HG02759 (cell line): Measurements from ENCODE around the gene MKS1.
A peak's percentile ranks its signal among the peaks of the same experiment; 100 is the strongest.

ENCODE experiments used
- ATAC-seq: cut with Tn5 transposase; IDR thresholded peaks from one replicate; pipeline ENCODE4 v1.9.1; 2021; ENCODE audit warnings: mild to moderate bottlenecking, moderate library complexity; ENCODE audit not compliant: unreplicated experiment

Gene MKS1

DNA sequence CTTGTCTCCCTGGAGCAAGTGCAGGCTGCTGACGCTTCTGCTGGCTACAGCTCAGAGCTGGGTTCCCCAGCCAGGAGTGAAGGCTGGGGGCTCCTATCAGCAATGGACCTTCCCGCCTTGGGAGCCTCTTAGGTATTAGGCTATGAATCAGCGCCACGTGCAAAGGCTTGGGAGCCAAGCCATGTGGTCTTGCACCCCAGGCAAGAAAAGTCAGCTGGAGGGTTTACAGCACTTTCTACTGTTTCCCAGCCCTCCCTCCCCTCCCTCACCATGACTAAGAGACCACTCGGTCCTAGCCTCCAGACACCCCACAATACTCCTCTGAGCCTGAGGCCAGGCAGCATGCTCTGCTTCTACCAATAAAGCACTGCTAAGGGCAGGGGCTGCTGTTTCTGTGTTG, 14.3 kb downstream of the MKS1 start:
- ATAC-seq: no peak

DNA sequence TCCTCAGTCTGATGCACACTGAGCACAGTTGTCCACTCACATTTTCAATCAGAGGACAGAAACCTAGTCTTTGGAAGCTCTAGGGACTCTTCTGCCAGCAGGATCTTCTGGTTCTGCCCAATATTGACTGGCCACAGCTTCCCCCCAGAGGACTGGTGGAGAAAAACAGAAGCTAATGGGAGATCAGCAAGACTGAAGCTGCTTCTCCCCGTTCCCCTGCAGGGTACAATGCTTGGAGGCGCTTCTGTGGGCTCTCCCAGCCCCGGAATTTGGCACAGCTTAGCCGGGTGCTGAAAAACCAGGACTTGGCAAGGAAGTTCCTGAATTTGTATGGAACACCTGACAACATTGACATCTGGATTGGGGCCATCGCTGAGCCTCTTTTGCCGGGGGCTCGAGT, 16.2 kb downstream of the MKS1 start:
- ATAC-seq: no peak

DNA sequence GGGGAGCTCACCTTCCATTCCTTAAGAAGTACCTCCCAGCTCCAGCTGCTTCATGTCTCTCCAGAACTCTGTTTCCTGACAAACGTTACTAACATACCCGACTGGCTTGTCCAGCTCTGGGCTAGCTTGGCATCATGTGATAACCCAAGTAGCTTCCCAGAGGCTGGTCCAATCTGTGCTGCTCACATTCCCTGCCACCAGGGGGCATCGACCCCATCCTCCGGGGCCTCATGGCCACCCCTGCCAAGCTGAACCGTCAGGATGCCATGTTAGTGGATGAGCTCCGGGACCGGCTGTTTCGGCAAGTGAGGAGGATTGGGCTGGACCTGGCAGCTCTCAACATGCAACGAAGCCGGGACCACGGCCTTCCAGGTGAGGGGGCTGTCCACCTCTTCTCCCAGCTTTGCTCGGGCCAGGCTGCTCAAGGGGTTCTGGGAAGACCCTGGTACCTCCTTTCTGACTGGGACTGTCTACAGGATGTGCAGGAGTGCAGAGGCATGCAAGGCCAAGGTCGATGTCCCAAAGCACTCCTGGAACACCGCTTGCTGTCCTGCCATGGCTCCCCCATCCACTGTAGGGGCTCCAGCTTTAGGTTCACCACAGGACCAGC, 18.9 kb downstream of the MKS1 start:
- peak; percentile 47 for ATAC-seq

DNA sequence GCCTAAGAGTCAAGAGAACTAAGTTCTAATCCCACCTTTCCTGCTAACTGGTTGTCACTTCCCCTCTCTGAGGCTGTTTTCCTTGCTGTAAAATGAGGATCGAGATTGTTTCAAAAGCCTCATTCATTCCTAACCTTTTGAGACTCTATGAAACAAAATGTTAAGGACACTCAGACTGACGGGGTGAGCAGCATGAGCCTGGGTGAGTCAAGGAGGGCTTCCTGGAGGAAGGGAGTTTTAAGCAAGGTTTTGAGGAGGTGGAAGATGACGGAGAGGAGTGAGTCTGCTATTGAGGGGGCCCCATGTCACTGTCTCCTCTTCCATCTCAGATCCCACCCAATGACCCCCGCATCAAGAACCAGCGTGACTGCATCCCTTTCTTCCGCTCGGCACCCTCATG, 22.4 kb downstream of the MKS1 start:
- no peak for ATAC-seq

DNA sequence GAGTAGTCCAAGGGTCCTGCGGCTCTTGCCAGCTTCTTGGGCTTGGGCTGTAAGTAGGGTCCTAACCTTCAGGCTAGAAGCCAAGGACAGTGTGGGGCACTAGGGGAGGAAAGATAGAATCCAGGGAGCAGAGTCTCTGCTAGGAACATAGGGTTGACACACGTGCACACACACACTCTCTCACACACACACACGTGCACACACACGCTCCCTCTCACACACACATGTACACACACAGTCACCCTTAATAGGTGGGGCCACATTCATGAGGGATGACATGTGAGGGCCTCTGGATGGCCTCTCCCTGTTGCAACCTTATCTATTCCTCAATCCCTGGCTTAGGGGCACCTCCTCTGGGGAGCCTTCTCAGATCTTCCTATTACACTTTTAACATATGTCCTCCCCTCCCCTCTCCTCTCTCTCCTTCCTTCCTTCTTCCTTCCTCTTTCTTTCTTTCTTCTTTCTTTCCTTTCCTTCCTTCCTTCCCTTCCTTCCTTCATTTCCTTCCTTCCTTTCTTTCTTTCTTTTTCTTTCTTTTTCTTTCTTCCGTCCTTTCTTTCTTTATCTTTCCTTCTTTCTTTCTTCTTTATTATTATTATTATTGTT, 23.4 kb downstream of the MKS1 start:
- ATAC-seq: no peak

DNA sequence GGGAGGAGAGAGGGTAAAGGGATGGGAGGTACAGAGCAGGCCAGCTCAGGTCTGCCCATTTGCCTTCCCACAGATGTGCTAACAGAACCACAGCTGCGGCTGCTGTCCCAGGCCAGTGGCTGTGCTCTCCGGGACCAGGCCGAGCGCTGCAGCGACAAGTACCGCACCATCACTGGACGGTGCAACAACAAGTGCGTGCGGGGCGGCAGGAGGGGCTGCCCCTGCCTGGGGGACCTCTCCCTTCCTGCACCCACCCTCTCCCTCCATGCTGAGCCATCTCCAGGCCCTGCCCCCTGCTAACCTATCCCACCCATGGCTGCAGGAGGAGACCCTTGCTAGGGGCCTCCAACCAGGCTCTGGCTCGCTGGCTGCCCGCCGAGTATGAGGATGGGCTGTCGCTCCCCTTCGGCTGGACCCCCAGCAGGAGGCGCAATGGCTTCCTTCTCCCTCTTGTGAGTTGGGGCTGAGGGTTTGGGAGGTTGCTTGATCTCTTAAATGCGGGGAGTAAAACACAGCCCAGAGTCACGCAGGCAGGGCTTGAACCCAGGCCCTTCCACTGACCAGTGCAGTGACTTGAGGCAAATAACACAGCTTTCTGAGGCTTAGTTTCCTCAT, 25.3 kb downstream of the MKS1 start:
- ATAC-seq: no peak

DNA sequence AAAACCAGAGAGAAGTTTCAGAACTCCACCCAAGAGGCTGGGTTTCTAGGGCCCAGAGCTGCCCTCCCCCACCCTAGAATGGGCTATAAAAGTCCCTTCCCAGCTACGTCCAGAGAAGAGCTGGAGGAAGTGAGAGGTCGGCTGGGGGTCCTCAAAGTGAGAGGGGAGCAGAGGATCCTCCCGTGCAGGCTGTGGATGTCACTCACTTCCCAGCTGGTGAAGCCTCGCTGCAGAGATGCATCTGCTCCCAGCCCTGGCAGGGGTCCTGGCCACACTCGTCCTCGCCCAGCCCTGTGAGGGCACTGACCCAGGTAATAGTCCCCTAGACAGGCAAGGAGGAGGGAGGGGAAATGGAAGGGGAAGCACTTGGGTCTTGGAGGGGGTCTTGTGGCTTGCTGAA, 26.4 kb downstream of the MKS1 start, which contains the start of gene EPX:
Gene EPX (plus strand): TSS at position 115 of the 400 bp plus-strand sequence. CDS start 121 bp downstream, at position 236.
- no peak for ATAC-seq

DNA sequence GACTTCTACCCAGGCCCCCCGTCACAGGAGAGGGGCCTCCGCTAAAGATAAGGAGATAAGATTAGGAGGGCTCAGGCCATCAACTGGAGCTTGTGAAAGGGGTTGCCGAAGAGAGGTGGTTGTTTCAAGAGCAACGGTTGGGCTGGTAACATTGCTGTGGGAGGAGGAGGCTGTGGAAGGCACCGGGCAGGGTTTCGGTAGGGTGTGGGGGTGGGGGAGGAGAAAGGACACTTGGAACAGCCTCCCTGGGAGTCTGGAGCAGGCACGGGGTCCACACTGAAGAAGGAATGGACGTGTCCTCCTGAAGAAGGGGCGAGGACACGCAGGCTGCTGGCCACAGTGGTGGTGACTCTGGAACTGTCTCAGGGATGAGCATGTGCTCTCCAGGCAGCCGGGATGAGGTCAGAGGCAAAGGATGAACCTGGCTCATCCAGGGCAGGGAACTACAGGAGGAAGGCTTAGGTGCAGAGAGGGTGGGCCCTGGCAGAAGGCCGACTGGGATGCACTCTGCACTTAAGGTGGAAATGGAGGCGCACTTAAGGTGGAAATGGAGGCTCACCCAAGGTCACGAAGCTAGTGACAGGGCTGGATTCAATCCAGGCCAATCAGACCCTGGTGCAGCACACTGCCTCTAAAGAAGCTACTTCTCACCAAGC, 27.7 kb downstream of the MKS1 start:
- no peak for ATAC-seq

DNA sequence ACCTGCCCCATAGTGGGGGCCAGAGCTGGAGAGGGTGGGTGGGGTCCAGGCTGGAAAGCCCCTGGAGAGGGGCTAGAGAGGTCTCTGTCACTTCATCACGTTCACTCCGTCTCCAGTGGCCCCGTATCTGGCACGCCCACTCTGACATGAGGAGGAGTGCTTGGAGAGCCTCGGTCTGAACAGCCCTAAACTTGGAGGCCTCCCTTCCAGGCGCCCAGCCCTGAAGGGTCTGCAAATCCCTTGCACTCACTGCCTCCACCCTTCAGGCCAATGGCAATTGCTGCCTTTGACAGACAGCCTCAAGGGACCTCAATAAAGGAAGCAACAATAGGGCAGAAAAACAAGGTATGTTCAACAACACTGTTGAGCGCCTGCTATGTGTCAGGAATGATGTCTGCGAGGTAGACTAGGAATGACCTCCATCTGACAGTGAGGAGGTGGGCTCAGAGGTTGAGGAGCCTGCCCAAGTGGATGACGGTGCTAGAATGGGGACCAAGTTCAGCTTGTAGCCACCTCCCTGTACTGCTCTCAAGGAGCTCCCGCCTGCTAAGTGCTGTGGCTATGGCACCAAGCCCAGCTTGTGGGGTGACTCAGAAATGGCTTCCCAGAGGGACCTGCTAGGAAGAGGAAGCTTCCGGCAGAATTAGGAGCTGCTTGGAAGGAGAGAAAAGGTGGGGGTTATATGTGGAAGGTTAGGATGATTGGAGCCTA, 29.5 kb downstream of the MKS1 start:
- no peak for ATAC-seq

DNA sequence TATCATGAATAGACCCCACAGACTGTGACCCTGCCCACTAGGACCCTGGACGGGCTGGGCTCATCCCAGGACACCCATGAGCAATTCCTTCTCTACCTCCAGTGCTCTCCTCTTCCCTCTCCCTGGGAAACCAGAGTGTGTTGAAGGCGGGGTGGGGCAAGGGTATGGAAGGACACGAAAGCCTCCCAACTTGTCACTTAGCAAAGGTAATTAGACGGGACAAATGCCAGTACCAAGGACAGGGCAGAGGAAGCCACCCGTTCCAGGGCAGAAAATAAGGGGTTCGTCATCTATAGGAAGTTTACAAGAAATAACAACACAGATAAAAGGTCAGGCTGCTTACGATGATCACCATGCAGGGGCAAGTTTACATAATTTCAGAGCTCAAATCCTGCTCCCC, 31.4 kb downstream of the MKS1 start:
- no peak for ATAC-seq

DNA sequence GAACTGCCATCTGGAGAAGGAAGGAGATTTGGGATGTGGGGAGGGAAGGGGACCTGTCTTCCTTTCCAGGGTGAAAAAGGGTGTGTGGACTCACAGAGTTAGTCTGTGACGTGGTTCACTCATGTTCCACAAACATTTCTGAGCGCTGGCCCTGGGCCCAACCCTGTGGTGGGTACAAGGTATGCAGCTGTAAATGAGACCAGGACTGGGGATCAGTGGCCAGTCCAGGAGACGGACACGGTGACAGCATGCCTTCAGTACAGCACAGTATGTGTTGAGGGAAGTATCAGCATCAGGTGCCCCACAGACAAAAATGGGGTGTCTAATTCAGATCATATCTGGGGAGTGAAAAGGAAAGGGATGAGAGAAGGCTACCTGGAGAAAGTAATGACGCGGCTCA, 32.0 kb downstream of the MKS1 start:
- no peak for ATAC-seq

DNA sequence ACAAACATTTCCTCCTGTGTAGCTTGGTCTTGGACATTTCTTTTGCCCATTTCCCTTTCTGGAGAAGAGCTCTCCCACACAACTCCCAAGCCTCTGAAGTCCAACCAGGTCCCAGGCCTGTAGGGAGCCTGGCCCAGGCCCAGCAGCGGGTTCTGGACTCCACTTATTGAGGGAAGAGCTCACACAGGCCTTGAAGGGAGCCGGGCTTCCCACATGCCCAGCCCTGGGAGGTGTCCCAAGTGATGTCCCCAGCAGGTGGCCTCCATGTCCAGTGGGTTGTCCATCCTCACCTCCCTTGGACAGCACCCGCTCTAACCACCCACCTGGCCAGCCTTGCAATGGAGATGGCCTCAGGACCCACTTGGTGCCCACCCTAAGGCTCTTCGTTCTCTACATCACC, 32.5 kb downstream of the MKS1 start:
- ATAC-seq: no peak

DNA sequence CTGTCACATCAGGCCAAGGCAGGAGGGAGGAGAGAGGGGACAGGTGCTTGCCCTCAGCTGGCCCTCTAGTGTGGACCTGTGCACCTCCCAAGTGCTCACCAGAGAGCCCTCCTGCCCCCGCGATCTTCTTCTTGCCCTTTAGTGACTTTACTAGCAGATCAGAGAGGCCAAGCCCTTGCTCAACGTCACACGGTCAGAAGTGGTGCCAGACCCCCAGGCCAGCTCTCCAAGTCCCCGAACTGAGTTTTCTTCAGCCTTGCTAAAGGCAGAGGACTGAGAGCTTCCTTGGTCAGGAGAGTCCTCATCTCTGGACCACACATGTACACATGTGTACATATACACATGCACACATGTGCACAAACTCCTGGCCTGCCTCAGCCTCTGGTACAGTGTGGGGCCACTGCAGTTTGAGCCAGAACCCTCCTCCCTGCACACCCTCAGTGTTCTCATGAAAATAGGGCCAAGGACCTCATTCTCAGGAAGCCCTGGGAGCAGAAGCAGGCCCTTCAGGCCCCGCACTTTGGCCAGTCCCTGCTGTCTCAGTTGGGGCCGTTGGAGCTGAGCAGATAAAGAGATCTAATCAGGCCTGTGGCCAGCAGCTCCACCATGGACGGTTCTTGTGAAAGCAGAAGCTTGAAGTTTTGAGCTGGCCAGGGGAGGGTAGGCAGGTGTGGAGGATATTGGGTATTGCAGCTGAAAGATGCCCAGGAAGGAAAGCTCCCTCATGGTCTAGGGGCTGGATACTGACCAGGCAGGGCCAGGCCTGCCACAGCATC, 33.9 kb downstream of the MKS1 start:
- no peak for ATAC-seq

DNA sequence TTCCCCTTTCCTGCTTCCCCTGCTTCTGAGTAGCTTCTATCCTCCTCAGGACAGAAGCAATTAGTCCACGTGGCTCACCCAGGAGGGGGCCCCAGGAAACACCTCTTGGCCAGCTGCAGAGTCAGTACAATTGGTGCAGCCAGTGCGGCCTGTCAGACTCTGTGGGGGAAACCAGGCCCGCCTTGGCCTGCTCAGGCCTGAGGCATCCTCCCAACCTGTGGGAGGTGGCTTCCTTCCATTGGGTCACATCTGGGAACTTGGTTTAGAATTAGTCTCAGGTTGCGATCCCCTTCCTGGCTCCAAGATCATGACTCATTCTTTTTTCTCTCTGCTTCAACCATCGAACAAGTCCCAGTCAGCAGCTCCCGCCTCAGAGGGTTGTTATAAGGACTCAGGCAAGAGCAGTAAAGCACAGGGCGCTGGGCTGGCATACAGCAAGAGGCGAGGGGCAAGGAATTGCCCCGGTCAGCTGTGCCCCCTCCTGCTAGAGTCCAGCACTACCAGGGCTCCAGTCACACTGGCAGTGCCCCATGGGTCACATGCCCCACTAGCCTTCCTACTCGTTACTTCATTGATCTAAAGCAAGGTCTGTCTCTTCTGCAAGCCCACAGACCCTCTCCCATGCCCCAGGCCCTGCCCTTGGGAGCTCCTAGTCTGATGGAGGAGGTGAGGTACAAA, 34.6 kb downstream of the MKS1 start:
- ATAC-seq: no peak

DNA sequence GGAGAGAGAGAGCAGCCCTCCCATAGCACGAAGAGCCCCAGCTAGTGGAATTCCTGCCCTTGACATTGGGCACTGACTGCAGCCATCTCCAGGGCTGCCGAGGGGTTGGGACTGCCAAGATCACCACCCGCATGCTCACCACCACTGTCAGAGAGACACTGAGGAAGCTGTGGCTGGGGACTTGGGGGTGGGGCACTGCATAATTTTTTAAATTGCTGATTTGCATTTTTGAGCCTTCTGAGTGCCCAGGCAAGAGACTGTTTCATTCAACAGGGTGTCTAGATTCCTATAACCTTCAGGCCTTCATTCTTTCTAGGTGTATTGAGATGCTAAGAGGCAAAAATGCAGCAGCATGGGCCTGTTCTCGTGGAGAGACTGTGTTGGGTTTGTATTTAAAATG, 35.5 kb downstream of the MKS1 start:
- no peak for ATAC-seq

DNA sequence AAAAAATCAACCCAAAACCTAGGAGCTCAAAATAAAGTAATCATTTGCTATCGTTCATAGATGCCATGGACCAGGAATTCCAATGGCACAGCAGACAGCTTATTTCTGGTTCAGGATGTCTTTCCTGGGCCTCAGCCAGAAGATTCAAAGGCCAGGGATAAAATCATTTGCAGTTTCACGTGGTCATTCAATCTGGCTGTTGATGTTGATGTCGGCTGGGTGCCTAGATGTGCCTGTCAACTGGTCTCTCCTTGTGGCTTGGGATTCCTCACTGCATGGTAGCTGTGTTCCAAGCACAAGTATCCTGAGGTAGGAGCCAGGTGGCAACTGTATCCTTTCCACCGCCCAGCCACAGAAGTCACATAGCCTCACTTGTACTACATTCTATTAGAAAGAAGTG, 37.3 kb downstream of the MKS1 start:
- ATAC-seq: no peak

DNA sequence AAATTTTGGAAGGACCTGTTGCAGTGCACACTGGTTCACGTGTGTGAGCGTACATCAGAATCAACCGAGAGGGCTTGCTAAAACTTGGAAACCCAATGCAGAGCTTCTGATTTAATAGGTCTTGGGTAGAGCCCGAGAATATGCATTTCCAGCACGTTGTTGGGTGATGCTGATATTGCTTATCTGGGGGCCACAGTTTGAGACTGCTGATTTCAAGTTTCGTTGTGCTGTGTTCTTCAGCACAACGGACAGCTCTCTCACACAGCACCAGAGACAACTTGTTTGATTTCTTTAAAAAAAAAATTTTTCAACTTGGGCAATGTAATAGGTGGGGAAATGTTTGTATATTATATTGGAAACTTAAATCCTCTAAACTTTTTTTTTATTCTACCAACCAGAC, 42.9 kb downstream of the MKS1 start:
- no peak for ATAC-seq

DNA sequence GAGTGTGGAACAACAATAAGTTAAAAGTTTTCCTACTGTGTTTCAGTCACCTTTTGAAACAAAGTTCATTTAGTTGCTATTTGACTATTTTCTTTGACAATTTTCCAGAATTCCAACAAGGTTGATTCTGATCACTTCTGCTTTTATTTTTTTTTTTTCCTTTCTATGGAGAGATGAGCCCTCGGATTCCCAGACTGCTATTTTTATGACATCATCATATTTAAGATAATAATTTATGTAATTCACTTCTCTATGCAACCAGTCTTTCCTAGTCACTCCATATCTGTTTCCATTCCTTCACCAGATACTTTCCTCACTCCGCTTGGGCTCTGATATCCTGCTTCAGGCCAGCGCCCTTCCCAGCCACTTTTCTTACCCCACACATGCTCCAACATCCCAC, 44.2 kb downstream of the MKS1 start:
- ATAC-seq: no peak

DNA sequence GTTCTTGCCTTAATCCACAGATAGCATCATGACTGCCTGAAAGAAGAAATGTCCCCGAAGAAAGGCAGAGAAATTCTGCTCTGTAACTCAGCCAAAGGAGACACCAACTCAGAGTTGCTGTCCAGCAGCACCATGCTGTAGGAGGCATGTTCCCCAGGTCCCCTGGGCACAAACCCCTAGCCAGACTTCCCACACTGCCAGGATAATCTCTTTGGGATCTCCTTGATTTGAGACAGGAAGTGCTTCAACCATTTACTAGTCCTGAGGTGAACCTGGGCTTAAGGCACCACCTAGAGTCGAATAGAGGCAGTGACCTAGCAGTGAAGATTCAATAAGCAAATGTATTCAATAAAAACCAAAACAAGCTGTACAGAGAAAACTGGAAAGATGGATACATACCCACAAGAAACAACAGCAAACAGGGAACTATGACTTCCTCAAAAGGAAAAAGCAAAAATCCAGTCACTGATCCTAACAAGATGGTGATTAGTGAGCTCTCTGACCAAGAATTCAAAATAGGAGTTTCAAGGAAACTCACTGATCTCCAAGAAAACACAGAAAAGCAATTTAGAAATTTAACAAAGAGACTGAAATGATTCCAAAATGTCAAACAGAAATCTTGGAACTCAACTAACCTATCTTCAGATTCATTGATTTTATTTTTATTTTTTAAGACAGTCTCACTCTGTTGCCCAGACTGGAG, 46.5 kb downstream of the MKS1 start:
- ATAC-seq: no peak

DNA sequence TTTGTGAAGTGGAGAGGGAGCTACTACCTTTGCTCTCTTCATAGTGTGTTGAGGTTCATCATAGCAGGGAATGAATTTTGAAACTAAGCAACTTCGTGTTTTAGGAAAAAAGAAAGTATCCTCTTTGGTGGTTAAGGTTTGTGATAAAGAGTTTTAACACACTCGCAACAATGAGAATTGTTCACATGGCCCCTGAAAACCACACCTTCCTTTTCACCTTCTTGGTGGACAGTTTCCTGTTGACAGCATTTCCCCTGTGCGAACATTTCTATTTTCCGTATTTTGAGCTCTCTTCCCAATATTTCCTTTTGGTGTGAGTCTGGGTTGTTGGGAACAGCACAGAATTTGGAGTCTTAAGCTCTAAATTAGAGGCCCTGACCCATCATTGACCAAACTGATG, 48.4 kb downstream of the MKS1 start:
- ATAC-seq: no peak
